Dedifferentiated amniotic fluid mesenchymal stem cell (primary cell): Measurements from ENCODE around the gene SSRP1.
A peak's percentile ranks its signal among the peaks of the same experiment; 100 is the strongest.

Source experiments
- DNase-seq: peaks from one replicate; pipeline ENCODE4 v3.0.0-alpha.2; 2016; ENCODE audit errors: extremely low spot score

The SSRP1 gene

DNA sequence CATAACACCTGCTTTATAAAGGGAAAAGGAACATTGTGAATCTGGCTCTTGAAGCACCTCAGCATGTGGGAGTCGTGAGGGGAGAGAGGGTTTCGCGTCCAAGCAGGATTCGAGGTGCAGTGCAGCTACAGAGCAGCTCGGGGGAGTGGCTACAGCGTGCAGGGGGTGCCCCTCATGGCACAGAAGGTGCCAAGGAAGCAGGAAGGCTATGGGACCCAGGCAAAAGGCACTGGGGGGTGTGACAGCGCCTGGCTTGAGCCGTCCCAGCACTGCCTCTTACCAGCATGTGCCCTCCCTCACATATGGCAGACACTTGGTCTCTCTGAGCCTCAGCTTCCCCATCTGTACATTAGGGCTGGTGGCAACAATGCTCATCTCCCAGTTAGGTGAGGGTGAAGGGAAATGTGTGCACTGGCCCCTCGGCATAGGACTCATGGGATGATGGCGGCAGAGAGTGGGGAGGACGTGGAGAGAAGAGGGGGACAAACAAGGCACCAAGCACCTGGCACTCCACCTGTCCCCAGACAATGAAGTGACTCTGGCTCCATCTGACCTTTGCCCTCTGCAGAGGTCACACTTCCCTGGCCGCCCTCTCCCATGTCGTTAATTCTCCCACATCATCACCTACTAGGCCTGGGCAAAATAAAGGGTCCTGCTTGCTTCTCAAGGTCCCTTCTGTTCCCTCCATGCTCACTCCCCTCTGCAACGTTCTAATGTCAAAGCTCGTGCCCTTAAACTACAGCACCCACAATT lies 21.3 kb downstream of the SSRP1 start:
- no peak for DNase-seq

DNA sequence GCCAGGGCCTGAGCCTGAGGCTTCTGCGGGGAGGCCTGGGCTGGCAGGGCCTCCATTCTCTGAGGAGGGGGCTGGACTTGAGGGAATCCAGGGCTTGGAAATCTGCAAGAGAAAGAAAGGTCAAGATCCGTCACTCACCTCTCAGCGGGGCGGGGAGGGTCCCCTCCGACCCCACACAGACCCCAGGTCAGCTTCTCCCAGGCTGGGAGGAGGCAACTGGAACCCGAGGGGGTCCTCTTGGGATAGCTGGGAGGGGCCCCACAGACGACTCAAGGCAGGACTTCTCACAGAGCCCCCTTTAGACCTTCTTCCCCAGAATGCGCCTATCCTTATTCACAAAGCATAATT lies 21.9 kb downstream of the SSRP1 start:
- DNase-seq = no peak

DNA sequence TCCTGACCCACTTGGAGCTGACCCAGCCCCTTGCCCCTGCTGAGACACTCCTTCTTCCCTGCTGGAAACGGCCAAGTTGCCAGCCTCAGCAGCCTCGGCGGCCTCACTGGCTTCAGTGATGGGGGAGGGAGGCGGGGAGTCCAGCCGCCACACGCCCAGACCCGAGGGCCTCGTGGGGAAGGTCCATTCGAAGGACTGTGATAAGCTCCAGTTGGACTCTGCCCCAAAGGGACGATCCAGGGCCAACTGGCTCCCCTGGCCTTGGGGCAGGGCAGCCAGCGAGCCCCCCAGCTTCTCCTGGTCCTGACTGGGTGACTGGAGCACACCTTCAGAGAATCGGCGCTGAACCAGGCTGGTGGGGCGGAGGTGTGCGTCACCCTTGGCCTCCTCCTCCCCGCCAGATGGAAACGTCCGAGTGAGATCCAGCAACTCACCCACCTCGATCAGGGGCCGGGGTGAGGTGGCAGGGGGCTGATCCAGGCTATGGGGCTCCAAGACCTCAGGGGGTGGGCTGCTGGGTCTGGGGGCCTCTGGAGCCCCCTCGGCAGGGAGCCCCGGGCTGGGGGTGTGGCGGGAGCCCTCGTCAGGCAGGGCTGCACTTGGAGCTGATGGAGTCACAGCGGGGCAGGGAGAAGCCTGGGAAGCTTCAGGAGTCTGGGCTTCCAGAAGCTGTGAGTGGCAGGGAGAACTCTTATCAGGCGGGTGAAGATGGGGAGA lies 22.5 kb downstream of the SSRP1 start:
- no peak for DNase-seq

DNA sequence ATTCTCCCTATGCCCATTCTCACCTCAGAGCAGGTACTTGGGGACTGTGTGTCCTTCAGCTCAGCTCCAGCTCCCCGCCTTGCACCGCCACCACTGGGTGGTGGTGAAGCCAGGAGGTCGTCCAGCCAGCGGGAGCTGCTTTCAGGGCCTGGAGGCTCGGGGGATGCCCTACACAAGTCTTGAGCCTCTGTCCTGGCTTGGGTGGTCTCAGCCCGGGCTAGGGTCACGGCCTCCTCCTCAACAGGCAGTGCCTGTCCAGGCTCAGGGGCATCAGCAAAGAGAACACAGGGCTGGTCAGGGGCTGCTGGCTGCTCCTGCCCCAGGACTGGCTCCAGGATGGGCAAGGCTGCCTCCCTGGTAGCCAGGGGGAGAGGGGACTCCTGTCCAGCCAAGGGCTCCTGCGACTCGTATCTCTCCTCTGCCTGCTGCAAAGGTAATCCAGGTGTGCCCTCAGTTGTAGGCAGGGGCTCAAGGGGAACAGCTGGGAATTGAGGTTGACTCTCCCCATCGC lies 23.1 kb downstream of the SSRP1 start:
- DNase-seq = no peak

DNA sequence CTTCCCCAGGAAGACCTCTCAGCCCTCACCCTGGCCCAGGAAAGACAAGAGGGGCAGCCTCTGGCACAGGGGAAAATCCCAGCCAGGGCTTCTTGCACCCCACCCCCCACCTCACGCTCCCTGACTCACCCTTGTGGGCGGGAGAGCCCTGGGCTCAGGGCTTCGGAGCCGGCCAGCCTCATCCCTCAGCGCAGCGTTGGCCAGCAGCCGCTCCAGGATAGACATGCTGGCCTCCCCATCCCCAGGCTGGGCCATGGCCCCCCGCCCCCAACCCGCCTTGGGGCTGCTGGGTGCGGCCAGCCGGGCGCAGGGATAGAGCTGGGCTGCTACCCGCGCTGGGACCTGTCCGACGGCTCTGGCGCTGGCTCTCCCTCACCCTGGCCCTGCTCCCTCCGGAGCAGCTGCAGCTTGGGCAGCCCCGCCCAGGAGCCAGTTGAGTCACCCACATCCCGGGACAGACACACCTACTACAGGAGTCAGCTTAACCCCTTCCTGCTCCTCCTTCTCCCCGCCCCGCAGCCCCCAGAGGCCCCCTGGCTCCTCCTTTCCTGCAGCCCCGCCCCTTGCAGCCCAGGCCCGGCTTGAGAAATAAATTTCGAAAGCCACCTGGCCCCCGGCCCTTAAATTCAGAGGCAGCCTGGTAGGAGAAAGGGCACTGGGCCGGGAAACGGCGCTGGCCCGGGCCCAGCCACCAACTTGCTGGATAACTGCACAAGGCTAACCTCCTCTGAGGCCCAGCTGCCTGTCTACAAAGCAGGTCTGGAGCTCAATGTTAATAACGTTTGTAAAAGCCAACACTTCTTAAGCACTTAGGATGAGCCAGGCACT lies 24.4 kb downstream of the SSRP1 start:
- peak; percentile 94 for DNase-seq

DNA sequence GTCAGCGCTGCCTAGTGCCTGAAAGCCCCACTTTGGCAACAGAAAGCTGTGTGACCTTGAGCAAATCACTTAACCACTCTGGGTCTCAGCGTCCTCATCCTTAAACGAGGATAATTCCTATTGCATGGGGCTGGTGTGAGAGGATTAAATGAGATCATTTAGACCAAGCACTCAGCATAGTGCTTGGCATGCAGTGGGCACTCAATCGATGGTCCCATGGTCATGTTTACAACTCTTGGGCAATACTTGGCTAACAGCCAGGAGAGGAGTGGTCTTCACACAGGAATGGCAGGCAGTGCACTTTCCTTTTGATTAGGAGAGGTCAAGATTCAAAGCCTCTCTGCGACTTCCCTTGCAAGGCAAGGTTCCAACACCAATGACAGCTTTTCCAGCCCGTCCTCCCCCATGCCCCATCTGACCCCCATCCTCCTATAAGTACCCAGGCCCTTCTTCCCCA lies 25.0 kb downstream of the SSRP1 start:
- no peak for DNase-seq

DNA sequence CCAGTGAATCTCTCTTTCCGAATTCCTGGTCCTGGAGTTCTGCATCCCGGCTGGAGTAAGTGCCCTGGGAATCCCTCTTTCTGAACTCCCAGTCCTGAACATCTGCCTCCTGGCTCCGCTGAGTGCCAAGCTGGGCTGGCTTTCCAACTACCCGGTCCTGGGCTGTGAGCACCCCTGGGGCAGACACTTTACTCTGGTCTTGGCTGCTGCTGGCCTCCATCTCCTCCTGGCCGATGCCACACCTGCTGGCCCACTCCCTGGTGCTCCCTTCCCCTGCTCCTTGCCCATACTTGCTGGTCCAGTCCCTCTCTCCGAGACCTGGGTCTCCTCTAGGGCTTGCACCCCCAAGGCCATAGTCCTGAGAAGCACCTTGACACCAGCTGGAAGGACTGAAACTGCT lies 25.6 kb downstream of the SSRP1 start:
- DNase-seq = no peak

DNA sequence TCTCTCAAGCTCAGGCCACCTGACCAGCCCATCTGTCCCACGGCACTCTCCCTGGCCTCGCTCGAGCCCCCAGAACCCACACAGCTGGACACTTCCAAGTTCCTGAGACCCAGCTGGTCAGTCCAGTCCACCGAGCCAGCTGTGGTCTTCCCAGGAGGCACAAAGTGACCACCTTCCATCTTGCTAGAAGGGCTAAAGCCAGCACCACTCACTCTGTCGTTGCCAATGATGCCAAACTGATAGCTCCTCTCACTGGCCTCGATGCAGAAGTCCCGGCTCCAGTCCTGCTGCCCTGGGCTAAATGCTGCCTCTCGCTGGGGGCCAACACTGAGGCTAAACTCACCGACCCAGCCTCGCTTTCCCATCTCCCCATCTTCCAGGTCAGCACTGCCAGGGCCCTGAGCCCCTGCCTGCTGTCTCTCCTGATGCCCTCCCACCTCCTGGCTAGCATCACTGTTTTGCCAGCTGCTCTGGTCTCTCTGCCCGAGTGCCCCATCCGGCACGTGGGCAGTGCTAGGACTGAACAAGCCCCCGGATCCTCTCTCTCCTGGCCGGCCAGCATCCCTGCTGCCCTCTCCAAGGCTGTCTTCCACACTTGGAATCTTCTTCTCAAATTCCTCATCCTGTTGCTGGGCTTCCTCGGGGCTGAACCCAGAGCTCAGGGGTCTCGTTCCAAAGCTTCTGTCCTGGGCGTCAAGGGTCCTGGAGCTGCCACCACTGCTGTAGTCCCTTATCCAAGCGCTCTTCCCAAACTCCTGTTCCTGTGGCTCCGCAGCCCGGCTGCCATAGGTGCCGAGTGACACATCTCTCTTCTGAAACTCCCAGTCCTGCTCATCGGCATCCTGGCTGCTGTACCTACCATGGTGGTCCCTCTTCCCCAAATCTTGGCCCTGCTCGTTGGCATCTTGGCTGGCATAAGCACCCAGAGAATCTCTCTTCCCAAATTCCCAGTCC lies 26.3 kb downstream of the SSRP1 start:
- DNase-seq = no peak

DNA sequence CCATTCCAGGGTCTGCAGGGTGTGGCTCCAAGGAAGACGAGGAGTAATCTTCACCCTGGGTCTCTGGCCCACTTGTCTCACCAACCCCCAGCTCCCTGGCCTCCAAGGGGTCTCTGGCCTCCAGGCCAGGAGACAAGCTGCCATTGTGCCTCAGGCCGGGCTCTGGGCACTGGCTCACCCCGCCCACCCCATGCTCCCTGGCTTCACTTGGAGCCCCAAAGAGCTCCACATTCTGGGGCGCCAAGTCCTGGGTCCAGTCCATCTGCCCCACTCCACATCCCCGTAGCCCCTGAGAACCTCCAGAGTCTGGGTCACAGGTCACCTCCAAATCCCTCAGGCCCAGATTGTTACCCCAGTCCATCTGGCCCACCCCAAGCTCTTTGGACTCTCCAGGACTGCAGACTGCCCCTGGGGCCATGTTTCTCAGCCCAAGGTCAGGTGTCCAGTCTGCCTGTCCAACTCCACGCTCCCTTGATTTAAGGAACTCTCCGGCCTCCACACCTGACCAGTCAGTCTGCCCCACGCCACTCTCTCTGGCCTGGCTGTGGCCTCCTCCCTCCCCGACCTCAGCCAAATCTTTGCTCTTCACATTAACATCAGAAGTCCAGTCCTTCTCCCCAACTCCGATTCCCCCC lies 27.1 kb downstream of the SSRP1 start:
- DNase-seq = no peak

DNA sequence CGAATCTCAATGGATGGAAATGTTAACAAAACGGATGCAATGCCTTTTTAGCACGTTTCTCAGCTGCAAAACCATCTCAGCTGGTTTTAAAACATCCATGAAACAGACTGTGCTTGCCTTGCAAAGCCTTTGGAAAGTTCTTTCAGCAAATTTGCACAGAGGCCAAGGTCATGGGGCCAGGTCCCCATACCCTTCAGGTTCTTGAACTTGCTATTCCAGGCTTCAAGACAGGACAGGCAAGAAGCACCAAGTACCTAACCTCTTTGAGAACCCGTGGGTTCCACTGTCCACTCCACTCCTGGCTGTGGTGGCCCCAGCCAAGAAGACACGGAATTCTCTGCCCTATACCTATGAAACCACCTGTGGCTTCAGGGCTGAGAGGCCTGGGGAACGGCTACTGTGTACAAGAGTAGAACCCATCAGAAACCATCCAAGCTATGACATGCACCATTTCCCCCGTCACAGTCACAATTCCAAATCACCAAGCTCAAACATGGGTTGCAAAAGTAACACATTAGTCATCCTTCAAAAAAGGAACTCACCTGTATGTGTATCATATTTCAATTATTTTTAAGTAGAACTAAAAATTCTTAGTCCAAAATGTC lies 27.9 kb downstream of the SSRP1 start:
- DNase-seq = no peak

DNA sequence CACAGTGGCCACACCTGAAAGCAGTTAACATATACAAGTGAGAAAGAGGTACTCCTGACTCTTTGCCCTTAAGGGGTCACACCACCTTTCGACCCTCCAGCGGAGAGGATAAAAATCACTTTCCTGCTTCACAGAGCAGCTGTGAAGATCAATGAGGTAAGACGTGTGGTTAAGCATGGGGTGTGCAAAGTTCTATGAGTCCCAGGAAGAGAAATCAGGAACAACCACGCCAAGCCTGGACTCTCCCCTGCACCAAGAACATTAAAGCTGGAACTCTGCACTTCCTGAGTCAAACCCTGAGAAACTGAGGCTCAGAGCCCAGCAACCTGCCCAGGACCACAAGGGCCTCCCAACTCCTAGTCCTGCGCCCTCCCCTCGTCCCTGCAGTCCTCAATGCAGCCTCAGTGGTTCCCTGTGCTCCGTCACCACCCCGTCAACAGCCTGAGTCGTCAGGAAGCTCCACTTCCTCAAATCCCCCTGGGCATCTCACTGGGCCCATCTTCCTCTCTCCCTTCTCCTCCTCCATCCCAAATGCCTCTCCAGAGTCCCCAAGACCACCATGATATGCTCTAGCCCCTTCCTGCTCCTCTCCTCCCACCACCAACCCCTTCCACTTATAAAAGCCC lies 28.6 kb downstream of the SSRP1 start:
- DNase-seq = no peak

DNA sequence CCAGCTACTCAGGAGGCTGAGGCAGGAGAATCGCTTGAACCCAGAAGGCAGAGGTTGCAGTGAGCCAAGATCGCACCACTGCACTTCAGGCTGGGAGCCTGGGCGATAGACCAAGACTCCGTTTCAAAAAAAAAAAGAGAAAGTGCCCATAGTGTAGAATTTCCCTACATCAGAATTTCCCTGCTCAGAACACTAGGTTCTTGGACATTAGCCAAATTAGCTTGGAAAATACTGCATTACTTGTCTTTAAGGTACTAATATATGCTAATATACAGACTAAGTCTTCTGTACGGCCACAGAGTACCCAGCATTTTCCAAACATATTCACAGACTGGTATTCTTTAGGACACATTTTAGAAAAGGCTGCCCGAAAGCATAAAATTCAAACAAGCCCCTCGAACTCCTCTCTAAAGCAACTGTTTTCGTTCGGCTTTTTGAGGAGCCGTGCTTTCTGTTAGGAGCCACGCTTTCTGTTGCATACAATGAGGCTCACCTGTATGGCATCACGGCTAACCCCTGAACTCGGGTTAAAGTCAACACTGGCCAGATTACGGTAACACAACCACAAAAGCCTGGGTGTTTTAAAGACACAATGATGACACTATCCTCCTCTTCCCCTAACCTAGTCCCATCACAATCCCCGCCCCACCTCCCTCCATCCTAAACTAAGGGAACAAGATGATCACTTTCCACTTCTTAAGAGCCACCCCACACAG lies 29.4 kb downstream of the SSRP1 start:
- no peak for DNase-seq

DNA sequence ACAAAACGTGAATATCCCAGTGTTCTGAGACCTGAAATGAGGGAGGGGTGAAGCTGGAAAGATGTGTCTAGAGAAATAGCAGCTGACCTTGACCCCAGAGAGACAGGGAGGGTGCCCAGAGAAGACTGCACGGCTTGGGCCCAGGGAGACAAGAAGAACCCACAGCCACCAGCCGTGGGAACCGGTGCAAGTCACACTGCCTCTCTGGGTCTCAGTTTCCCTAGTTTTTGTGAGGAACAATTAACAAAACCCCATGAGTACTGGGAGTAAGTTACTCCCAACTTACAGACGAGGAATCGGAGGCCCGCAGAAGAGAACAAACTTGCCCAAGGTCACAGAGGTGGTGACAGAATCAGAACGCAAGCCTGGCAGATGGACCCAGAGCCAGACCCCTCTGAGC lies 30.2 kb downstream of the SSRP1 start:
- no peak for DNase-seq

DNA sequence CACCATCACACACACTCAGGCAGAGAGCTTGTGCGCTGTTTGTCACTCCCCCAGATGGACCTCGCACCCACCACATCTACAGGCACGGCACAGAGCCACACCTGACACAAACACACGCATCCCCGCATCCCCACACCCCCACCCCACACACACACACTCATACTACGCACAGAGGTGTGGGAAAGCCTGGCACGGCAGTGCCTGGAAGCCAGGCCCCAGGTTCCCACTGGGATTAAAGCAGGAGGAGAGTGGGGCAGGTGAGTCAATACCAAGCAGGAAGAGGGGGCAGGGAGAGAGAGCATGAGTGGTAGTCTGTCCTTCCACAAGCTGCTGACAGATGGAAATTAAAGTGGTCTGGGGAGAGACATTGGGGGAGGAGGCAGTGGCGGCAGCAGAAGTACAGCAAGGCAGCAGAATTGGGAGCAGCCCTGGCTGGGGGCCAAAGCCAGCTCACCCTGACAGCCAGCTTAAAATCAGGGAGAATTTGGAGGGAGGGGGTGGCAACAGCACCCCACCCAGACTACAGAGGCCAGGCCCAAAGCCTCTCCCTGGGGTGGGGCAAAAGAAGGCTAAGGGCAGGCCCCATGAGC lies 31.6 kb downstream of the SSRP1 start:
- DNase-seq = no peak

DNA sequence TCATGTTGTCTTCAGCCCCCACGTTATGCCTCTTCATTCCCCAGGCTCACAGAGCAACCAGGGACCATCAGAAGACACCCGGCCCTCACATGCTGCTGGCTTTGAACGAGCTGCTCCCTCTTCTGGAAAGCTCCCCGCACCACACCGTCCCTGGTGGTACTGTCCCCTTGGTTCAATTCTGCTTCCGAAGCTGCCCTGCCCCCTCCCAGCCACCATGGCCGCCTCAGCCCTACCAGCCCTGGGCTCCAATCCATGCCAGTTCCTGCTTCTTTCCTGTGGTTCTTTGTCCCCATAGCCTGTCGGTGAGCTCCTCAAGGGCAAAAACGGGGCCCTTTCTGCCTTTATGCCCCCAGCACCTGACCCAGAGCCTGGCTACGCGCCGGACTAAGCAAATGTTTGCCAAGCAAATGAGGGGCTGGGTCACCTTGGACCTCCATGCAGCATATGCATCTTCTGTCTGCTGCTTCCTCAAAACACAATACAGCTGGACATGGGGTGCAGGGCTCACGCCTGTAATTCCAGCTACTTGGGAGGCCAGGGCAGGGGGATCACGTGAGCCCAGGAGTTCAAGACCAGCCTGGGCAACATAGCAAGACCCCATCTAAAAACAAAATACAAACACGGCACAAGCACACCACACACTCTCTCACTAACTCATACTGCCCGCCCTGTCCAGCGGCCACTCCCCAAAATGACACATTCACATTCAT lies 32.3 kb downstream of the SSRP1 start:
- DNase-seq = no peak

DNA sequence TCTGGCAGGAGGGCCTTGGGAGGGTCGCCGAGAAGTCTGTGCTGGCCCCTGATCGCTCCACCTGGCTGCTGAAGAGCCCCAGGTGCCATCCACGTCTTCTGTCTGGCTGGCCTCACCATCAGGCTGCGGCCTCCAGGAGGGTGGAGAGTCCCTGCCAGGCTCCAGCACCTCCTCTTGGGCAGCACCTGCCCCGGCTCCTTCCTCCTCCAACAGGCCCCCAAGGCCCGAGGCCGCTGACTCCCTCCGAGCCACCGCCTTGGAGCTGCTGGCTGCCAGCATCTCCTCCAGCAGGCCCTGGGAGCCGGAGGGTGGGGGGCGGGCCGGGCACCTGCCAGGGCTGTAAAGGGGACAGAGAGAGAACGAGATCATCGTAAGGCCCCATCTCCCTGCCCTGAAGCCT lies 33.2 kb downstream of the SSRP1 start:
- no peak for DNase-seq

DNA sequence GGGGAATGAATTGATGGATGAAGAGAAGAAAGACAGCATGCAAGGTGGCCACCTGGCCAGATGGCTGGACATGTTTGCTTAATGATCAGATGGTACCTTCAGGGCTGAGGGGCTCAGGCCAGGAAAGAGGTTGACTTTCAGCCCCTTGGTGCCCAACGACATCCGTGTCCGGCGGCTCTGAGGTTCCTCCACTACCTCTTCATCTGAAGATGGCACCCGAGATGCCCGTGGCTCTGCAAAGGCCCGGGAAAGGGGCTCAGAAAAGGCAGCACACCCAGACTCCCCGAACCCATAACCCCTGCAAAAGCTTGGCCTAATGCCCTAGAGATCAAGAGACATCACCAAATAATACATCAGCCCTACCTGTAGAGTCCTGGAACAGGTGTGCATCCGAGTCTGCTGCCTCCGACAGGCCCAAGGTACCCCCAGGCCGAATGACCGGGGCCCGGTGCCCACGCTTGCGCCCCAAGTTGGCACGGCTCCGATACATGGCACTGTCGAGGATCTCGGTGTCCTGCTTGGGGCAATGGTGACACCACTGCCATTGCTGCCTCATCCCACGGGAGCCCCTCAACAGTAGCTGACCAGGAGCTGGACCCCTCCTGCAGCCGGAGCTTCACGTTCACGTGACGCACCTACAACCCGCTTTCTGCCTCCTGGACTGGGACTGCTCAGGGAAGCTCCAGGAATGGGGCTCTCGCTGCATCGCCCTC lies 33.8 kb downstream of the SSRP1 start:
- DNase-seq = no peak

DNA sequence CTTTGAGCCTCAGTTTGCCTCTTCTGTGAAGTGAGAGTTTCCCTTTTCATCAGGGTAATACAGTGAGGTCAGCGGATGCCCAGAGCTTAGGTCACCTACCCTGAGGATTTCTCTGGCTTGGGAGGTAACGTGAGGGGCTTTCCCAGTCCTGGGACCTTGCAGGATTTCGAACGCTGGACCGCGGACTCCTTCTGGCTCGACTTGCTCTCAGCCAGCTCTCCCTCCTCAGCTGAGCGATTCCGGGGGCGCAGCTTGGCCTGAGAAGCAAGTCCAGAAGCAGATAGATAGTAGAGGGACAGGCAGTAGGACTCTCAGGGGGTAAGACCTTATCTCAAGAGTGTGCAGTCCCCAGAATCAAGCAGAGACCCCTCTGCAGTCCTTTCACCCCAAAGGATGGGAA lies 34.9 kb downstream of the SSRP1 start:
- no peak for DNase-seq
